PC-3 (cell line): Measurements from ENCODE around the gene RNF11. TPM values are rescaled to one million over a fixed set of nuclear protein-coding genes. Genes with fewer than 3 reads are reported as not detected.

Experiments used
- ATAC-seq: fragments of 200-7000 bp; cut with Tn5 transposase; 2 replicates; pipeline ENCODE4 v1.9.1; 2020; ENCODE audit warnings: mild to moderate bottlenecking, moderate library complexity
- BruUV-seq: library from RNA; stranded (reverse); fragments of 400-500 nt; replicated peaks from 2 replicates; lab custom pipeline; 2021; lab: Mats Ljungman, UMichigan
- CTCF ChIA-PET: fragments of 300-600 bp; sonication (Branson Sonifier 250); formaldehyde crosslinking; loops from one replicate; lab custom pipeline; 2022; ENCODE audit warnings: antibody characterized with exemption; lab: Charles Lee
- POLR2A ChIA-PET: fragments of 300-600 bp; sonication (Branson Sonifier 250); formaldehyde crosslinking; loops from one replicate; lab custom pipeline; 2022; ENCODE audit warnings: antibody characterized with exemption; ENCODE audit not compliant: unreplicated experiment; lab: Charles Lee
- DNase-seq: peaks from one replicate; pipeline ENCODE4 v3.0.0-alpha.2; 2015
- H2AFZ ChIP-seq: fragments of 300-600 bp; sonication (generic); 2 replicates; pipeline ENCODE4 v1.6.0; 2016; ENCODE audit warnings: antibody characterized with exemption, low read length
- H3F3A ChIP-seq: fragments of 300-600 bp; sonication (generic); one replicate; pipeline ENCODE4 v1.6.0; 2017; ENCODE audit warnings: antibody characterized with exemption, low read length, control low read depth, mild to moderate bottlenecking; ENCODE audit not compliant: unreplicated experiment
- H3K27ac ChIP-seq: fragments of 300-600 bp; sonication (generic); 2 replicates; pipeline ENCODE4 v1.5.1; 2016; ENCODE audit warnings: mild to moderate bottlenecking, low read length
- H3K27me3 ChIP-seq: fragments of 300-600 bp; sonication (generic); 2 replicates; pipeline ENCODE4 v1.6.1; 2016; ENCODE audit warnings: low read length, mixed read lengths
- H3K36me3 ChIP-seq: fragments of 300-600 bp; sonication (generic); 2 replicates; pipeline ENCODE4 v1.6.1; 2016; ENCODE audit warnings: low read depth, mixed run types, low read length, mixed read lengths
- H3K4me1 ChIP-seq: fragments of 300-600 bp; sonication (generic); 2 replicates; pipeline ENCODE4 v1.5.1; 2016; ENCODE audit warnings: low read length; ENCODE audit not compliant: insufficient read depth
- H3K4me2 ChIP-seq: fragments of 300-600 bp; sonication (generic); 2 replicates; pipeline ENCODE4 v1.6.0; 2016; ENCODE audit warnings: low read length
- H3K4me3 ChIP-seq: fragments of 300-600 bp; sonication (generic); 2 replicates; pipeline ENCODE4 v1.5.1; 2016; ENCODE audit warnings: mild to moderate bottlenecking, low read length, mixed read lengths
- H3K79me2 ChIP-seq: fragments of 300-600 bp; sonication (generic); 2 replicates; pipeline ENCODE4 v1.6.1; 2017; ENCODE audit warnings: low read length, mixed read lengths
- H3K9ac ChIP-seq: fragments of 300-600 bp; sonication (generic); 2 replicates; pipeline ENCODE4 v1.6.0; 2016; ENCODE audit warnings: mild to moderate bottlenecking, low read length
- H3K9me2 ChIP-seq: fragments of 300-600 bp; sonication (generic); replicated peaks from 2 replicates; pipeline ENCODE4 v1.6.1; 2016; ENCODE audit warnings: mixed run types, low read length, mixed read lengths
- H3K9me3 ChIP-seq: fragments of 300-600 bp; sonication (generic); 2 replicates; pipeline ENCODE4 v1.6.1; 2016; ENCODE audit warnings: low read length, mixed read lengths
- H4K20me1 ChIP-seq: fragments of 300-600 bp; sonication (generic); 2 replicates; pipeline ENCODE4 v1.6.1; 2016; ENCODE audit warnings: low read length, mixed read lengths
- EZH2 ChIP-seq: fragments of 300-600 bp; sonication (generic); IDR thresholded peaks from one replicate; pipeline ENCODE4 v1.6.1; 2017; ENCODE audit warnings: antibody characterized with exemption, mild to moderate bottlenecking, low read length; ENCODE audit not compliant: unreplicated experiment
- EZH2phosphoT487 ChIP-seq: fragments of 300-600 bp; sonication (generic); IDR thresholded peaks from 2 replicates; pipeline ENCODE4 v1.6.1; 2018; ENCODE audit warnings: mild to moderate bottlenecking, antibody characterized with exemption, low read length, borderline replicate concordance
- intact Hi-C: fragments of 100-400 bp; cut with micrococcal nuclease; formaldehyde crosslinking; loops from 2 replicates; pipeline ENCODE4 v1.9.0; 2023
- total RNA-seq: library from RNA; depleted of rRNA; stranded (reverse); fragments of >200 nt; gene quantifications from 2 replicates; pipeline ENCODE4 v1.2.3, GENCODE V29; 2014
- TF ChIP-seq, protein P1 (sequence below): fragments of 300-600 bp; sonication (generic); conservative IDR thresholded peaks from 2 replicates; pipeline ENCODE4 v1.5.1; 2017; ENCODE audit warnings: antibody characterized with exemption, low read depth, mild to moderate bottlenecking, low read length

The RNF11 gene
- total RNA-seq, 1 experiment from 2014 or later: 169 TPM

DNA sequence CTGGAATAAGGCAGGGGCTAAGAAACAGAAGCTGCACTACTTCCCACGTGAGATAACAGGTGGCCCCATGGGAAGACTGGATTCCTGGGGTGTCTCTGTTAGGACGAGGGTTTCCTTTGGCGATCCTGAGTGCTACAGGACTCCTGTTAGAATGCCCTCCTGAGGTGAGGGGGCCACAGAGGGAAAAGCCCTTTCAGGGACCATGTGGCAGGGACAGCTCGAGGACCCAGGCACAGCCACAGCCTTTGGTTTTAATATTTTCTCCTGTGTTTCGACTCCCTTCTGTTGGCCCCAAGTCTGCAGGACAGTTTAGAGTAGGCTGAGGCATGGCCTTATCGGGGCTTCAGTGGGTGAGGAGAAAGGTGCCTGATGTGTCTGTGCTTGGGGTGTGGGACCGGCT, 81.7 kb downstream of the RNF11 start:
- POLR2A ChIA-PET: no interaction called here
- no peaks in the 10 kb centered on the region for H3K9me3 ChIP-seq
- H3K9ac ChIP-seq: no peak overlapping the region
- TF ChIP-seq EZH2 (no peak), EZH2phosphoT487 (no peak)
- TF ChIP-seq, protein P1, sequence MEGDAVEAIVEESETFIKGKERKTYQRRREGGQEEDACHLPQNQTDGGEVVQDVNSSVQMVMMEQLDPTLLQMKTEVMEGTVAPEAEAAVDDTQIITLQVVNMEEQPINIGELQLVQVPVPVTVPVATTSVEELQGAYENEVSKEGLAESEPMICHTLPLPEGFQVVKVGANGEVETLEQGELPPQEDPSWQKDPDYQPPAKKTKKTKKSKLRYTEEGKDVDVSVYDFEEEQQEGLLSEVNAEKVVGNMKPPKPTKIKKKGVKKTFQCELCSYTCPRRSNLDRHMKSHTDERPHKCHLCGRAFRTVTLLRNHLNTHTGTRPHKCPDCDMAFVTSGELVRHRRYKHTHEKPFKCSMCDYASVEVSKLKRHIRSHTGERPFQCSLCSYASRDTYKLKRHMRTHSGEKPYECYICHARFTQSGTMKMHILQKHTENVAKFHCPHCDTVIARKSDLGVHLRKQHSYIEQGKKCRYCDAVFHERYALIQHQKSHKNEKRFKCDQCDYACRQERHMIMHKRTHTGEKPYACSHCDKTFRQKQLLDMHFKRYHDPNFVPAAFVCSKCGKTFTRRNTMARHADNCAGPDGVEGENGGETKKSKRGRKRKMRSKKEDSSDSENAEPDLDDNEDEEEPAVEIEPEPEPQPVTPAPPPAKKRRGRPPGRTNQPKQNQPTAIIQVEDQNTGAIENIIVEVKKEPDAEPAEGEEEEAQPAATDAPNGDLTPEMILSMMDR: no peak
- CTCF ChIA-PET: no interaction called here
- ATAC-seq: no peak
- H3K79me2 ChIP-seq: no peaks in the 10 kb centered on the region
- H3K9me2 ChIP-seq: no peaks in the 10 kb centered on the region
- H3K4me2 ChIP-seq: no peak overlapping the region
- no peak overlapping the region for H2AFZ ChIP-seq
- peaks cover 25% of the 10 kb centered on the region for H3K4me1 ChIP-seq
- H3K4me3 ChIP-seq: no peak overlapping the region
- BruUV-seq: no TSS peak
- no peaks in the 10 kb centered on the region for H3F3A ChIP-seq
- H4K20me1 ChIP-seq: no peaks in the 10 kb centered on the region
- H3K36me3 ChIP-seq: no peaks in the 10 kb centered on the region
- no peak overlapping the region for H3K27ac ChIP-seq
- DNase-seq: no peak
- intact Hi-C loops: no loop called here
- H3K27me3 ChIP-seq: no peaks in the 10 kb centered on the region

DNA sequence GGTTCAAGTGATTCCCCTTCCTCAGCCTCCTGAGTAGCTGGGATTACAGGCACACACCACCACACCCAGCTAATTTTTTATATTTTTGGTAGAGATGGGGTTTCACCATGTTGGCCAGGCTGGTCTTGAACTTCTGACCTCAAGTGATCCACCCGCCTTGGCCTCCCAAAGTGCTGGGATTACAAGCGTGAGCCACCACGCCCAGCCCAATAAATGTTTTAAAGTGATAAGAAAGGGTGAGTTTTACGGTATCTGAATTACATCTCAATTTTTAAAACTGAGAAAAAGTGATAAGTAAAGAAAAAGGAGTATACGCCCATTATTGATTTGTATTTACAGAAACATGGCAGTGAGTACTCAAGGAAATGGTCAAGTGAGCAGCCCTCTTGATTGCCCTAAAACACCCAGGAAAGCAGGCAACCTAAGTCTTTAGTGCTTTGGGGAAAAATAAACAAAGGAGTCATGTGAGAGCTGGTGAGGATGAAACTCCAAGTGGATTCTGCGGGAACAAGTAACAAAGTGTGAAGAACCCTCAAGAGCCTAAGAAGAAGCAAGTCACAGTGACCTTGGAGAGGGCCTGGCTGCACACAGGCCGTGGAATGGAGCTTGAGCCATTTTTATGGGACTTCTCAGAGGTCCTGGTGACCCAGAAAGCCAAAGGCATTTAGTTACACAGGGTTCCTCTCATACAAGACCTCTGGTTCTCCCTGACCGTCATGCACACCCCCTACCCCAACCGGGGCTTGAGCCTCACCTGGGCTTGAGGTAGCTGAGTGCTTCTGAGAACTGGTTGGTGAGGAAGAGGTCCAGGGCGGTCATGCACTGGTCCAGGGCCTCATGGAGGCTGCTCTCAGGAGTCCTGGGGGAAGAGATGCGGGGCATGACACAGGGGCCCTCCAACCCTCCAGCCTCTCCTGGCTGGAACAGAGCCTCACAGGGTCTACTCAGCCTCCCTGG, 85.2 kb downstream of the RNF11 start:
- ChIA-PET CTCF (no interaction called here), POLR2A (interaction anchor here (0.6 to 0.7 kb wide), 2 partner anchors 153 to 250 kb away, joined by 3 to 17 read pairs; no protein-coding TSS in a partner anchor)
- Histone ChIP-seq H3F3A (no peaks in the 10 kb centered on the region), H3K27me3 (no peaks in the 10 kb centered on the region), H3K9me3 (no peaks in the 10 kb centered on the region), H3K9ac (no peak overlapping the region), H3K4me1 (no peaks in the 10 kb centered on the region), H2AFZ (no peak overlapping the region), H3K79me2 (no peaks in the 10 kb centered on the region), H3K4me3 (no peak overlapping the region), H3K4me2 (no peak overlapping the region), H4K20me1 (no peaks in the 10 kb centered on the region), H3K36me3 (no peaks in the 10 kb centered on the region), H3K27ac (no peak overlapping the region), H3K9me2 (no peaks in the 10 kb centered on the region)
- intact Hi-C loops: no loop called here
- TF ChIP-seq EZH2phosphoT487 (no peak), EZH2 (no peak)
- TF ChIP-seq, protein P1: no peak
- DNase-seq: no peak
- BruUV-seq: no TSS peak
- no peak for ATAC-seq

DNA sequence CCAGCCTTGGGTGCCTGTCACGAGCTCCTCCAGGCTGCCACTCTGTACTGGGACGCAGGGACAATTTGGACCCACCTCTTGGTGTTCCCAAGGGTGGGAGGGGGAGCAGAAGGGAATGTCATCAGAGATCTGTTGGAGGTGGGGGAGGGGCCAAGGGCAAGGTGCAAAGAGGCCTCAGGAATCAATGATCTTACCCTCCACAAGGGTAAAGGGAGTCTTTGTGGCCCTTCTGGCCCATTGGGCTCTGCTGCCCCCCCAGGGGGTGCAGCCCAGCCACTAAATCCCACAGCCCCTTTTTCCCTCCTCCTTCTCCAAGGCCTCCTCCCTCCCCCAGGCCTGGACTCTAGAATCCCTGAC, 85.8 kb downstream of the RNF11 start:
- ChIA-PET POLR2A (interaction anchor here (0.6 kb wide), 1 partner anchor 152 kb away, joined by 3 read pairs; no protein-coding TSS in a partner anchor), CTCF (no interaction called here)
- H3F3A ChIP-seq: no peaks in the 10 kb centered on the region
- no peaks in the 10 kb centered on the region for H3K79me2 ChIP-seq
- no peak overlapping the region for H3K4me3 ChIP-seq
- H3K4me1 ChIP-seq: no peaks in the 10 kb centered on the region
- no peak overlapping the region for H3K4me2 ChIP-seq
- H3K27me3 ChIP-seq: no peaks in the 10 kb centered on the region
- no peaks in the 10 kb centered on the region for H4K20me1 ChIP-seq
- no peaks in the 10 kb centered on the region for H3K9me3 ChIP-seq
- no peak overlapping the region for H3K27ac ChIP-seq
- H3K36me3 ChIP-seq: no peaks in the 10 kb centered on the region
- no peak overlapping the region for H3K9ac ChIP-seq
- TF ChIP-seq, protein P1: no peak
- TF ChIP-seq EZH2: no peak
- no peak for TF ChIP-seq EZH2phosphoT487
- DNase-seq (no peak), ATAC-seq (no peak)
- no TSS peak for BruUV-seq
- intact Hi-C loops: no loop called here
- no peak overlapping the region for H2AFZ ChIP-seq
- no peaks in the 10 kb centered on the region for H3K9me2 ChIP-seq
